ENCODE results near the gene HMGCL. TPM values are rescaled to one million over a fixed set of nuclear protein-coding genes. Genes with fewer than 3 reads are reported as not detected.
A peak's percentile ranks its signal among the peaks of the same experiment; 100 is the strongest.

The HMGCL gene
- total and polyA plus RNA-seq, 2 donors (not counting 1 experiment from before 2014, with no cell fraction given) = 41.3 to 74.6 TPM

- no peak overlapping the region for H2AFZ ChIP-seq (ENCODE audit: low read length)
- H3K4me1 ChIP-seq (ENCODE audit: control insufficient read depth, extremely low read depth, insufficient read depth, low read length) = peaks cover 8% of the 10 kb centered on the region
- peaks cover 9% of the 10 kb centered on the region for H3K36me3 ChIP-seq (ENCODE audit: control insufficient read depth, insufficient read depth, low read length)
- peak overlapping the region; percentile 77 for H3K9ac ChIP-seq (ENCODE audit: insufficient read depth, low read length)
- peak overlapping the region; percentile 63 for H3K27ac ChIP-seq (ENCODE audit: insufficient read depth, low read length)
- peak overlapping the region; percentile 51 to 89 (median 74) for H3K4me3 ChIP-seq (replicated peaks in 1 of 4; ENCODE audit: control extremely low read depth in 1 of 4, insufficient read depth in 1 of 4, low read depth in 3 of 4, low read length in 4 of 4)
- no peaks in the 10 kb centered on the region for H3K27me3 ChIP-seq (ENCODE audit: control insufficient read depth, insufficient read depth, low read length)
- no peak for TF ChIP-seq EZH2 (IDR thresholded peaks at IDR 0.05; ENCODE audit: low read length, missing control alignments)
- no peak for TF ChIP-seq CTCF (conservative IDR thresholded peaks at IDR 0.05 in 1 of 2, IDR thresholded peaks at IDR 0.05 in 1 of 2; ENCODE audit: low read depth in 1 of 2, low read length in 2 of 2)
- no peak for DNase-seq (ENCODE audit: low read depth in 2 of 2)
- H3K9me3 ChIP-seq (ENCODE audit: control insufficient read depth, insufficient read depth, low read depth, low read length) = no peaks in the 10 kb centered on the region
- no peaks in the 10 kb centered on the region for H3K79me2 ChIP-seq (ENCODE audit: control insufficient read depth, insufficient read depth, low read length)
- H3K4me2 ChIP-seq (ENCODE audit: extremely low read depth, insufficient read depth, low read length) = peak overlapping the region; percentile 82
- no peaks in the 10 kb centered on the region for H4K20me1 ChIP-seq (ENCODE audit: control insufficient read depth, extremely low read depth, insufficient read depth, low read length)
Measured at GRCh38 chr1:23801338-23801748, 23.9 kb downstream of the HMGCL start.

DNA sequence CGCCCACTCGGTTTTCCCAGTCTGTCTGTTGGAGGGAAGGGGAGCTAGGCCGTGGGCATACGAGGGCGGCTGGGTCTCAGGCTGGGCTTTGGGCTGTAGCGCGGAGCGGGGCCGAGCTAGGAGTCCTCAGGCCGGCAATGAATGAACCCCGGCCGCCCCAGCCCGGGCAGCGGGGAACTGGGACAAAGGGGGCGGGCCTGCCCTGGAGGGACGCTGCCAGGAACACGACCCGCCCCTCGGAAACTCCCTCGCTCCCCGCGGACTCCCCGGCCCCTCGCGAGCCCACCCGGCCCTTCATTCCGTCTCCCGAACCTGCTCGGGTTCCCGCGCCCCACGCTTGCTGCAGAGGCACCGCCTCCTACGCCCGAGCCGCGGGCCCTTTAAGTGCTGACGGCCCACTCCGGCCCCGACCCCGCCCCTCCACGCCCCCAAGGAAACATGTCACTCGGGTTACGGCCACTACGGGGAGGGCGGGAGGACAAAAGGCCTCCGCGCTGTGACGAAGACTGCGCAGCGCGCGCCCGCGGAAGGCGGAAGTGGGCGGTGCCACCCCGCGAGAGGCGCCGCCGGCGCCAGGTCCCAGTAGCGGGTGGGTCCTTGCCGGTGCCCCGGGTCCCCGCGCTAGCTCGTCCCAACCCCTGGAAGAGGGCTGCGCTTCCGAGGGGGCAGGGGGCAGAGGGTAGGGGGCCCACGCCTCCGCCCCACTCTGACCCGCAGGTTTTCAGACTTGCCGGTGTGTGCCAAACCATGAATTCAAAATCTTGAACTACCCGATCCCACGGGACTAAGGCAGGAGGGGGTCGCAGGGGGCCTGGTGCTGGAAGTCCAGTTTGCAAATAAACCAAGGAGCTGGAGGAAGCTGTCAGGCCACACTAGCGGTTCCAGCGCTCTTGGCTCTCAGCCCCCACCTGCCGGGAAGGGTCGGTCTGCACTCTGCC is 24.6 kb downstream of the HMGCL start, which contains the start of gene GALE:
Gene GALE (minus strand): TSS at position 355 of the 938 bp plus-strand sequence. CDS start 1,747 bp downstream, outside the sequence.
- Histone ChIP-seq H3K4me2 (ENCODE audit: extremely low read depth, insufficient read depth, low read length) (peak within 1 kb of the TSS; percentile 100), H2AFZ (ENCODE audit: low read length) (peak within 1 kb of the TSS; percentile 70), H3K79me2 (ENCODE audit: control insufficient read depth, insufficient read depth, low read length) (no peaks in the 10 kb centered on the region), H3K4me3 (replicated peaks in 1 of 4; ENCODE audit: control extremely low read depth in 1 of 4, insufficient read depth in 1 of 4, low read depth in 3 of 4, low read length in 4 of 4) (peak within 1 kb of the TSS; percentile 51 to 89 (median 78)), H3K9ac (ENCODE audit: insufficient read depth, low read length) (peak within 1 kb of the TSS; percentile 77), H4K20me1 (ENCODE audit: control insufficient read depth, extremely low read depth, insufficient read depth, low read length) (no peaks in the 10 kb centered on the region), H3K27ac (ENCODE audit: insufficient read depth, low read length) (peak within 1 kb of the TSS; percentile 63), H3K27me3 (ENCODE audit: control insufficient read depth, insufficient read depth, low read length) (no peaks in the 10 kb centered on the region), H3K4me1 (ENCODE audit: control insufficient read depth, extremely low read depth, insufficient read depth, low read length) (peaks cover 8% of the 10 kb centered on the region), H3K36me3 (ENCODE audit: control insufficient read depth, insufficient read depth, low read length) (peaks cover 13% of the 10 kb centered on the region), H3K9me3 (ENCODE audit: control insufficient read depth, insufficient read depth, low read depth, low read length) (no peaks in the 10 kb centered on the region)
- TF ChIP-seq EZH2 (IDR thresholded peaks at IDR 0.05; ENCODE audit: low read length, missing control alignments) (no peak), CTCF (conservative IDR thresholded peaks at IDR 0.05 in 1 of 2, IDR thresholded peaks at IDR 0.05 in 1 of 2; ENCODE audit: low read depth in 1 of 2, low read length in 2 of 2) (no peak)
- peak; percentile 94 to 95 for DNase-seq (ENCODE audit: low read depth in 2 of 2)

GRCh38 chr1:23799570-23800399 is 25.4 kb downstream of the HMGCL start:
- peaks cover 14% of the 10 kb centered on the region for H3K36me3 ChIP-seq (ENCODE audit: control insufficient read depth, insufficient read depth, low read length)
- peak; percentile 73 to 83 for DNase-seq (ENCODE audit: low read depth in 2 of 2)
- no peak for TF ChIP-seq EZH2 (IDR thresholded peaks at IDR 0.05; ENCODE audit: low read length, missing control alignments)
- no peak for TF ChIP-seq CTCF (conservative IDR thresholded peaks at IDR 0.05 in 1 of 2, IDR thresholded peaks at IDR 0.05 in 1 of 2; ENCODE audit: low read depth in 1 of 2, low read length in 2 of 2)
- H3K27ac ChIP-seq (ENCODE audit: insufficient read depth, low read length) = peak overlapping the region; percentile 63
- peak overlapping the region; percentile 70 for H2AFZ ChIP-seq (ENCODE audit: low read length)
- no peaks in the 10 kb centered on the region for H3K27me3 ChIP-seq (ENCODE audit: control insufficient read depth, insufficient read depth, low read length)
- H3K79me2 ChIP-seq (ENCODE audit: control insufficient read depth, insufficient read depth, low read length) = no peaks in the 10 kb centered on the region
- peak overlapping the region; percentile 100 for H3K4me2 ChIP-seq (ENCODE audit: extremely low read depth, insufficient read depth, low read length)
- H4K20me1 ChIP-seq (ENCODE audit: control insufficient read depth, extremely low read depth, insufficient read depth, low read length) = no peaks in the 10 kb centered on the region
- peak overlapping the region; percentile 77 for H3K9ac ChIP-seq (ENCODE audit: insufficient read depth, low read length)
- H3K4me1 ChIP-seq (ENCODE audit: control insufficient read depth, extremely low read depth, insufficient read depth, low read length) = peaks cover 8% of the 10 kb centered on the region
- no peaks in the 10 kb centered on the region for H3K9me3 ChIP-seq (ENCODE audit: control insufficient read depth, insufficient read depth, low read depth, low read length)
- peak overlapping the region; percentile 51 to 89 (median 78) for H3K4me3 ChIP-seq (replicated peaks in 1 of 4; ENCODE audit: control extremely low read depth in 1 of 4, insufficient read depth in 1 of 4, low read depth in 3 of 4, low read length in 4 of 4)

Data from fibroblast of lung (primary cell).